GM18909 (cell line): ENCODE data around the gene ZNF365.
"Not testable (repeated sequence)": the region's sequence is repeated elsewhere in the genome, so short reads cannot be mapped to it uniquely, and the experiment has no call there.

Source experiments
- ATAC-seq: cut with Tn5 transposase; IDR thresholded peaks from one replicate; pipeline ENCODE4 v1.9.1; 2021; ENCODE audit warnings: mild to moderate bottlenecking; ENCODE audit not compliant: unreplicated experiment, poor library complexity

ZNF365 gene, protein sequence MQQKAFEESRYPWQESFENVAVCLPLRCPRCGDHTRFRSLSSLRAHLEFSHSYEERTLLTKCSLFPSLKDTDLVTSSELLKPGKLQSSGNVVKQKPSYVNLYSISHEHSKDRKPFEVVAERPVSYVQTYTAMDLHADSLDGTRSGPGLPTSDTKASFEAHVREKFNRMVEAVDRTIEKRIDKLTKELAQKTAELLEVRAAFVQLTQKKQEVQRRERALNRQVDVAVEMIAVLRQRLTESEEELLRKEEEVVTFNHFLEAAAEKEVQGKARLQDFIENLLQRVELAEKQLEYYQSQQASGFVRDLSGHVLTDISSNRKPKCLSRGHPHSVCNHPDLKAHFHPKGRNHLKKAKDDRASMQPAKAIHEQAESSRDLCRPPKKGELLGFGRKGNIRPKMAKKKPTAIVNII

GRCh38 chr10:62373995-62374861 lies at the start of gene ZNF365:
TSS of gene ZNF365 (plus strand) at chr10:62374369. CDS start at chr10:62376194, 1,825 bp downstream.
- no peak for ATAC-seq

DNA sequence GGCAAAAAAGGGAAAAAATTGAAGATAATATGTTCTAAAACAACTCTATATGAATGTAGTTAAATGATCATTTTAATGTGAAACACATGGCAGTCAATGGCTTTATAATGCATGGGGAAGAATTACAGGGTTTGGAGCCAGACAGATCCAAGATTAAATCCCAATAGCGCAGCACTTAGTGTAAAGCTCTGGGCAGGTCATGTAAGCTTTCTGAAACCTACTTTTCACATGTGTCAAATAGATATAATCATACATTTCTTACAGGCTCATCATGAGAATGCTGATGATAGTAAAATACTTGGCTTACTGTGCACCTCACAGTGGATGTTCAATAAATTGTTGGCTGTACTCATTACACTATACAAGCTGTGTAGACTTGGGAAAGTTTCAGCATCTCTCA lies 48.0 kb upstream of the ZNF365 start:
- ATAC-seq = no peak

DNA sequence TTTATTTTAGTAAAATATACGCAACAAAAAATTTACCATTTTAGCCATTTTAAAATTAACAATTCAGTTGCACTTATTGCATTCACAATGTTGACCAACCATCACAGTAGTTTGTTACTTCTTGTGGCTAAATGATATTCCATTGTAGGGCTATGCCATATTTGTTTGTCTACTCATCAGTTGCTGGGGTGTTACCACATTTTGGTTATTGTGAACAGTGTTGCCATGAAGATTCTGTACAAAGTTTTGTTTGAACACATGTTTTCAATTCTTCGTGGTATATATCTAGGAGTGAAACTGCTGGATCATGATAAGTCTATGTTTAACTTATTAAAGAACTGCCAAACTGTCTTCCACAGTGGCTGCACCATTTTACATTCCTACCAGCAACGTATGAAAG lies 46.3 kb upstream of the ZNF365 start:
- no peak for ATAC-seq

DNA sequence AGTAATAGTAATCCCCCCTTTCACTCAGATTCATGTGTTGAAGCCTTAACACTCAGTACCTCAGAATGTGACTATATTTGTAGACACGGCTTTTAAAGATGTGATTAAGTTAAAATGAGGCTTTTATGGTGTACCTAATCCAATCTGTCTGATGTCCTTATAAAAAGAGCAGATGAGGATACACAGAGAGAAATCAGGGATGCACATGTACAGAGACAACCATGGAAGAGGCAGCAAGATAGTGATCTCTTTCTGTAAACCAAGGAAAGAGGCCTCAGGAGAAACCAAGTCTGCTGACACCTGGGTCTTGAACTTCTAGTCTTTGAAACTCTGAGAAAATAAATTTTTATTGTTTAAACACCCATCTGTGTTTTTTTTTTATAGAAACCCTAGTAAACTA lies 44.0 kb upstream of the ZNF365 start:
- no peak for ATAC-seq

- no peak for ATAC-seq
These were observed 41.8 kb upstream of the ZNF365 start for GRCh38 chr10:62332406-62332805.

- ATAC-seq = no peak
These were observed 40.9 kb upstream of the ZNF365 start for GRCh38 chr10:62333135-62333889.

GRCh38 chr10:62333988-62334682 lies 40.0 kb upstream of the ZNF365 start:
- ATAC-seq = no peak

DNA sequence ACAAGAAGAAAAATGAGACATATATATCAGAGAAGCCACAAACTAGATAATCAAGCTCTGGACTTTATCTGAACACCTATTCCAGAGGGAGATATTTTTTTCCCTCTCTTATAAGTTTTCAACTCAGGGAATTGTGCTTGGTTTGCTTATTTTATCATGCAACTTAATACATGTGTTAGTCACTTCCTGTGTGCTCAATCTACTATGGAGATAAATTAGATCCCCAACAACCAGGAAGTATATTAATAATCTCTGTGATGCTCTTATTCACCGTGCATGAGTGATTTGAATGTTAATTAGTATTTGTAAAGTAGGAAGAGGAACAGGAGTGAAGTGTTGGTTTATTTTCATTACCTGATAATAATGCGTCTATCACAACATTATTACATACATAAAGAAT lies 38.8 kb upstream of the ZNF365 start:
- ATAC-seq = no peak

DNA sequence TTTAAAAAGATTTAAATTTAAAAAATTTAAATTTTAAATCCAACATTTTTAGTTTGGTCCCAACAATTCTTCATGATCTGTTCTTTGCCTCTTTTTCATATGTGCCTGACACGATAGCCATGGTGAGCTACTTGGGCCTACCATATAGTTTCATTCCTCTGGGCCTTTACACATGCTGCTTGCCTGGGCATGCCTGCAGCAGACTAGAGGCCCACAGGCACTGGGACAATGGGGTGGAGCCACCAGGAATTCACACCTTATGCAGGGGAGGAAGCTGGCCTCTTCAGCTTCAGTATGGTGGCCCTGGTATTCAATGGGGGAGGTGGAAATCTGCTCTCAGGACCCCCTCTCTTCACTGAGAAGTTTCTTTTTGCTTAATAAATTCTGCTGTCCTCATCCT lies 37.8 kb upstream of the ZNF365 start:
- no peak for ATAC-seq

DNA sequence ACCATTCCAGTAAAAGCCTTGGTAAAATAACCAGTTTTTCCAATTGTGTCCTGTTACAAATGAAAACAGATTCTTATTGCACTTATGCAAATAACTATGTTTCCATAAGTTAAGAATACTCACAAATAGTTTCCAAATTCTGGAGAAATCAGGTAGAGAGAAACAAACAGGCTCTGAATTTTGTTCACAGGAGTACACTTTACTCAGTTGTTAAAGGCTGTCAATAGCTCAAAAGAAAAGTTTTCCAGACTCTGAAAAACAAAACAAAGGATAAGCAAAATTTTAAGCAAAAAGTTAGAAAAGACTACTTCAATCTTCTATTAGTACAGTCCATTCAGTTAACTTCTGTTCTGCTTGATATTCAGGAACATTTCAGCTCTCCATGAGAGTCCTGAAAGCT lies 32.8 kb upstream of the ZNF365 start:
- ATAC-seq = no peak

- no peak for ATAC-seq
These were observed 31.2 kb upstream of the ZNF365 start for GRCh38 chr10:62343000-62343399.

GRCh38 chr10:62348029-62348428 lies 26.1 kb upstream of the ZNF365 start:
- no peak for ATAC-seq

GRCh38 chr10:62352356-62352970 lies 21.7 kb upstream of the ZNF365 start:
- no peak for ATAC-seq

DNA sequence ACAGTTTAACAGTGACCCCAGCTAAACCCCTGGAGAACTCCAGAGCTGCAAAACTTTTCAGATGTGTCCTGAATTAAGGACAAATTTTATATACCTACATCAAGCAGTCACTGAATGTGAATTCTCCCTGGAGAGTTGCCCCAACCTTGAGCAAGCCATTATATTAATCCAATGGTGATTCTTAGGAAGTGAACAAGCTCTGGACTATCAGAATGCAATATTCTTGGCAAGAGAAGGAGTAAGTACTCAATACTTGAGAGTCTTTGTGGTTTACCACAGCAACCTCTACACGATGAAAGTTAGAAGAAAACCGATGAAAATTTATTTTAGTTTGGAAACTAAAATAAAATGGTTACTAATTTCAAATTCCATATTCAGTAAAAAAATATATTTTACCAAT lies 19.3 kb upstream of the ZNF365 start:
- no peak for ATAC-seq

DNA sequence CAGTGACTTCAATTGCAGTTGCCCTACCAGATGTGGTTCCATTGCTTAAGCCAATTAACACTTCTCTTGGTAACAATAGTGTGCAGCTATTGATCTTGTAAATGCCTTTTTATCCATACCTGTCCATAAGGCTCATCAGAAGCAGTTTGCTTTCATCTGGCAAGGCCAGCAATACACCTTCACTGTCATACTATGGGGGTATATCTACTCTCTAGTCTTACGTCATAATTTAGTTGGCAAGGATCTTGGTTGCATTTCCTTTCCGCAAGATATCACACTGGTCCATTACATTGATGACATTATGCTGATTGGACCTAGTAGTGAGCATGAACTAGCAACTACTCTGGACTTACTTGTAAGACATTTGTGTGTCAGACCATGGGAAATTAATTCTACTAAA lies 17.7 kb upstream of the ZNF365 start:
- ATAC-seq = no peak

GRCh38 chr10:62358151-62358550 lies 16.0 kb upstream of the ZNF365 start:
- not testable (repeated sequence) for ATAC-seq

DNA sequence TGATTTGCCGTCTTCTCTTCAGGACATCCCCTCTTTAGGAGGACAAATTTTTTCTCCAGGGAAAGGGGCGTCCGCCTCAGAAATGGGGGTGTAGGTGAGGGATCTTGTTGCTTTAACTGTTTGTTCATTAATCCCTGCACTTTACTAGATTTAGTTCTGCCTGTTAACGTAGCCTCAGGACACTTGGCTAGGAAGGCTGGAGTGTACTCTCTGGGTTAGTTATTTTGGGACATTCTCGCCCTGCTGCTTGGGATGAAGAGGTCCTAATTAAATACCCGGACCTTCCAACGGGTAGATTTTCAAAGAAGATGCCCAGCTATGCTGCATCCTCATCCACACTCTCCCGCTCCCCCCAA lies 552 bp upstream of the ZNF365 start:
- no peak for ATAC-seq

DNA sequence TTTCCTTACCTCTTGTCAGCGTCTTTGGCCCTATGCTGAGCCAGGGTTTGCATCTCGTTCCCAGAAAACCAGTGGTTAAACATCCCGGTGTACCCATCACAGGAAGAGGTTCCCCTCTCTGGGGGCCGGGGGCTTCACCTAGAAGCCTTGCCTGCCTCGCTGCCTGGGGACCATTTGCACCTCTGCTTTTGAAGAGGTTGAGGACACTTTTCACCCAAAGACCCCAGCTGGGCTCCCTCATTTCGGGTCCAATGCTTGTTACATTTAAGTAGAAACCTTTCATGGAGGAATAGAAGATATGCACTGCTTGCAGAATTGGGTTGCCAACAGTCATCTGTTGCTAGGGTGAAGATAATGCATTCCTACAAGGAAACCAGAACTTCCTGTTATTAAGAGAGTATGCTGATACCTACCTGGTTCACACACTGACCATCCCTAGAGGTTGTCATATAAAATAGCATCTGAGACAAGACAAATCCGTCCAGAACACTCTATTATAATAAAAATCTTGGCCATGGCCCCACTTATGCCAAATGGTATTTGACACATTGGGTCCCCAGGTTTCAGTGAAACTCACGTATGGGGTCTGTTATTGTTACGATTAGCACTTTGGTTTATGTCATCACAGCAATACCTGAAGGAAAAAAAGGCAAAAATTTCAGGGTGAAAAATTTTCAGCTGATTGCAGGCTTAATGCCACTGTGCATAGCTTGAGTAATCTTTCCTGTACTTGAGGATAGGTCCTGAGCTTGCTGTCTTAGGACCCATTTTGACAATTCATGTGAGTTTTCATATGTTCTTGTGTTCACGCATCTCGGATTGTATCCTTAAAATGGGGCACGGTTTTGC lies 917 bp downstream of the ZNF365 start:
- ATAC-seq = no peak
